HepG2 (cell line): ENCODE results near the gene PODXL2. TPM values are rescaled to one million over a fixed set of nuclear protein-coding genes. Genes with fewer than 3 reads are reported as not detected.

ENCODE experiments used
- ATAC-seq: fragments of 200-7000 bp; cut with Tn5 transposase; 3 replicates; pipeline ENCODE4 v1.9.1; 2020; ENCODE audit warnings: mild to moderate bottlenecking, moderate library complexity
- BruUV-seq: library from RNA; stranded (reverse); fragments of 400-500 nt; replicated peaks from 2 replicates; lab custom pipeline; 2021; lab: Mats Ljungman, UMichigan
- CTCF ChIA-PET: fragments of 300-600 bp; formaldehyde crosslinking; extraction: SDS; loops from one replicate; lab custom pipeline; 2021; ENCODE audit warnings: low total read pairs, inconsistent platforms, low intra/inter-chr PET ratio; lab: Yijun Ruan, JAX
- POLR2A ChIA-PET: fragments of 350-600 bp; sonication (Branson Sonifier 250); formaldehyde crosslinking; loops from one replicate; lab custom pipeline; 2020; ENCODE audit warnings: antibody characterized with exemption, inconsistent platforms; lab: Yijun Ruan, JAX
- DNase-seq: peaks from one replicate; pipeline ENCODE4 v3.0.0-alpha.2; 2015; ENCODE audit warnings: low spot score
- FAIRE-seq: peaks from 3 replicates; lab custom pipeline; 2011; peaks lifted over from hg19 to GRCh38; lab: Jason Lieb, UNC
- H2AFZ ChIP-seq: one replicate; pipeline ENCODE4 v1.6.1; 2011; ENCODE audit warnings: low read length, inconsistent platforms
- H3K27ac ChIP-seq: fragments of 300-600 bp; 3 replicates; pipeline ENCODE4 v1.8.0; 2011; ENCODE audit warnings: mixed run types, mild to moderate bottlenecking, mixed read lengths, low read length, inconsistent platforms; ENCODE audit not compliant: insufficient read depth; ENCODE audit errors: extremely low read length
- H3K27me3 ChIP-seq, 2 experiments: fragments of 200-600 bp in 1 of 2; 2 replicates in 1 of 2; 3 replicates in 1 of 2; pipeline versions ENCODE4 v1.6.0 to v1.8.0; 2011; ENCODE audit warnings: low read length in 2 of 2, mild to moderate bottlenecking in 2 of 2, moderate library complexity in 2 of 2, inconsistent platforms in 1 of 2; ENCODE audit not compliant: insufficient read depth in 2 of 2, control insufficient read depth in 1 of 2
- H3K36me3 ChIP-seq, 2 experiments: fragments of 200-600 bp in 1 of 2; replicated peaks in 1 of 2; 2 replicates in 1 of 2; 3 replicates in 1 of 2; pipeline versions ENCODE4 v1.5.1 to v1.8.0; 2011; ENCODE audit warnings: low read length in 2 of 2, inconsistent platforms in 1 of 2; ENCODE audit not compliant: insufficient read depth in 2 of 2, control insufficient read depth in 1 of 2
- H3K4me1 ChIP-seq: 2 replicates; pipeline ENCODE4 v1.5.1; 2012; ENCODE audit warnings: low read length, inconsistent platforms; ENCODE audit not compliant: insufficient read depth
- H3K4me2 ChIP-seq: 2 replicates; pipeline ENCODE4 v1.6.0; 2011; ENCODE audit warnings: low read depth, low read length, inconsistent platforms
- H3K4me3 ChIP-seq, 3 experiments: fragments of 200-600 bp in 1 of 3; sonication (generic), shearing (Covaris generic) in 1 of 3; replicated peaks in 1 of 3; 2 replicates each; pipeline ENCODE4 v1.5.1; 2011 to 2016; ENCODE audit warnings: low read length in 3 of 3, inconsistent platforms in 2 of 3, low read depth in 2 of 3, mild to moderate bottlenecking in 2 of 3, control low read depth in 1 of 3, mixed read lengths in 1 of 3; ENCODE audit not compliant: insufficient read depth in 1 of 3
- H3K79me2 ChIP-seq: one replicate; pipeline ENCODE4 v1.6.1; 2011; ENCODE audit warnings: low read length, inconsistent platforms; ENCODE audit not compliant: insufficient read depth
- H3K9ac ChIP-seq: 2 replicates; pipeline ENCODE4 v1.6.0; 2011; ENCODE audit warnings: mild to moderate bottlenecking, low read depth, low read length, inconsistent platforms; ENCODE audit not compliant: insufficient read depth
- H3K9me3 ChIP-seq: 2 replicates; pipeline ENCODE4 v1.5.1; 2012; ENCODE audit warnings: mild to moderate bottlenecking, low read length
- H4K20me1 ChIP-seq: 2 replicates; pipeline ENCODE4 v1.6.0; 2011; ENCODE audit warnings: inconsistent platforms, mild to moderate bottlenecking, low read length, moderate library complexity; ENCODE audit not compliant: insufficient read depth
- HNRNPK ChIP-seq: fragments of 200-400 bp; formaldehyde crosslinking; IDR thresholded peaks from 2 replicates; pipeline ENCODE4 v1.6.1; 2018; ENCODE audit warnings: low read length, low read depth, moderate library complexity, mild to moderate bottlenecking; ENCODE audit not compliant: poor library complexity, severe bottlenecking
- LCORL ChIP-seq, 2 experiments: fragments of 450-650 bp in 1 of 2; sonication (generic) in 1 of 2; formaldehyde crosslinking in 1 of 2; IDR thresholded peaks; 2 replicates each; pipeline versions ENCODE4 v1.5.0 to v1.6.1; 2017 to 2020; ENCODE audit warnings: antibody characterized with exemption in 1 of 2, missing genetic modification reagents in 1 of 2
- MTF1 ChIP-seq: sonication (generic); formaldehyde crosslinking; IDR thresholded peaks from 2 replicates; pipeline ENCODE4 v1.5.0; 2020; ENCODE audit warnings: missing genetic modification reagents
- NAIF1 ChIP-seq: sonication (generic); formaldehyde crosslinking; IDR thresholded peaks from 2 replicates; pipeline ENCODE4 v1.5.0; 2020; ENCODE audit warnings: mild to moderate bottlenecking, missing genetic modification reagents, borderline replicate concordance
- NR2C2 ChIP-seq: sonication (generic); formaldehyde crosslinking; IDR thresholded peaks from 2 replicates; pipeline ENCODE4 v1.4.0; 2020; ENCODE audit warnings: missing genetic modification reagents, mild to moderate bottlenecking, moderate library complexity, borderline replicate concordance
- NR2F2 ChIP-seq: IDR thresholded peaks from 2 replicates; pipeline ENCODE4 v1.6.1; 2012; ENCODE audit warnings: low read depth, inconsistent platforms, borderline replicate concordance
- POLR2AphosphoS5 ChIP-seq: IDR thresholded peaks from 2 replicates; pipeline ENCODE4 v1.6.1; 2012; ENCODE audit warnings: low read depth, low read length
- ZMYM4 ChIP-seq: sonication (generic); formaldehyde crosslinking; IDR thresholded peaks from 2 replicates; pipeline ENCODE4 v1.8.1; 2023; ENCODE audit warnings: mild to moderate bottlenecking, missing genetic modification reagents
- ZNF335 ChIP-seq: sonication (generic); formaldehyde crosslinking; IDR thresholded peaks from 2 replicates; pipeline ENCODE4 v1.4.0; 2020; ENCODE audit warnings: missing genetic modification reagents
- WGBS: methylation state at CpG from one replicate; pipeline ENCODE4 v1.1.6; 2017; ENCODE audit warnings: low lambda C conversion rate; 5-methylcytosine and 5-hydroxymethylcytosine counted together
- in situ Hi-C: cut with HindIII; loops from 2 replicates; pipeline ENCODE4 v1.10.0; 2017; ENCODE audit warnings: low pct_unique_long_range_greater_than_20kb; ENCODE audit not compliant: extremely low pct_ligation_motif_present
- intact Hi-C: fragments of 100-400 bp; cut with micrococcal nuclease; formaldehyde crosslinking; loops from one replicate; pipeline ENCODE4 v1.10.0; 2022; ENCODE audit not compliant: unreplicated experiment
- polyA plus RNA-seq, 8 experiments: library from polyadenylated mRNA; depleted of rRNA in 3 of 8; stranded (reverse) in 7 of 8; unstranded in 1 of 8; fragments of >200 nt; fragmentation: Illumina TruSeq in 4 of 8; extraction: Trizol in 4 of 8; gene quantifications; 2 replicates each; pipeline versions ENCODE4 v1.2.1 to v1.2.3, GENCODE V29; 2011 to 2016; ENCODE audit warnings: low read depth in 4 of 8, missing spikeins in 1 of 8, mixed read lengths in 1 of 8; ENCODE audit not compliant: insufficient read depth in 1 of 8
- total RNA-seq, 5 experiments: library from RNA; depleted of rRNA; stranded (reverse); fragments of >200 nt; fragmentation: Illumina TruSeq; extraction: Trizol; gene quantifications; 2 replicates each; pipeline ENCODE4 v1.2.3, GENCODE V29; 2016; ENCODE audit warnings: low read depth in 1 of 5
- TF ChIP-seq, protein P1 (sequence below): IDR thresholded peaks from 2 replicates; pipeline ENCODE4 v1.6.1; 2018; ENCODE audit warnings: missing genetic modification reagents, mild to moderate bottlenecking, missing compliant biosample characterization
- TF ChIP-seq, protein P2 (sequence below): sonication (generic); formaldehyde crosslinking; IDR thresholded peaks from 2 replicates; pipeline ENCODE4 v1.5.1; 2020; ENCODE audit warnings: mild to moderate bottlenecking, missing genetic modification reagents, moderate library complexity
- TF ChIP-seq, protein P3 (sequence below): IDR thresholded peaks from 2 replicates; pipeline ENCODE4 v1.6.1; 2016; ENCODE audit warnings: low read depth
- TF ChIP-seq, protein P4 (sequence below): sonication (generic); formaldehyde crosslinking; IDR thresholded peaks from 2 replicates; pipeline ENCODE4; 2020; ENCODE audit warnings: missing genetic modification reagents, mild to moderate bottlenecking, borderline replicate concordance

Gene PODXL2
- total and polyA plus RNA-seq, 2 of the 13 experiments (the other 11 are each of a cell fraction or from before 2014, with no cell fraction given) = 20.4 to 25.1 TPM

DNA sequence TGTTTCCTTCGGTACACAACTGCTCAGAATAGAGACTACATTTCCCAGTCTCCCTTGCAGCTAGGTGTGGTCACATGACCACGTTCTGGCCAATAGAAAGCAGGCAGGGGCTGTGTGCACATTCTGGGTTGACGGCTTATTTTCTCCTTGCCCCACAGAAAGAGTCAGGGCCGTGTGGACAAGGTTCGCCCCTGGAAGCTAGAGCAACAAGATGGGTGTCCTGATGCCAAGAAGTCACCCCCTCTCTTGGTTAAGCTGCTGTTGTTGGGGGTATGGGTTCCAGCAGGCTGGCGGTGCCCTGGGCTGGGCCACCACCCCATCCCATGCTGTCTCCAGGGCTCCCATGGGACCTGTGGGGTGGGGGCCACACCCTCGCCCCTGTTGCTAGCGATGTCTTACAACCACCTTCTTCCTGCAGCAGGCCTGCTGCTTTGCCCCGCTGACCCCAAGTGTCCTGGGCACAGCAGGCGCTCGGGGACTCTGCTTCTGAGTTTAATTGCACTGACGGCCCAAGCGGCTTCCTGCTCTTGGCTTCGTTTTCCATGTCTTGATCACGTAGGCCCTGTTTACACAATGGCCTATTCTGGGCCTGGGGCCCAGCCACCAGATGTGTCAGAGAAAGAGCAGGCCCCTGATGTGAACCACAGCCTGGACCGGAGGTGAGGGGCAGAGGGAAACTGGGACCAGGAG is 68.7 kb downstream of the PODXL2 start:
- no peaks in the 10 kb centered on the region for H3K79me2 ChIP-seq
- peaks cover 12% of the 10 kb centered on the region for H3K4me1 ChIP-seq
- in situ Hi-C loops (no loop called here), intact Hi-C loops (loop anchor here (10.0 kb wide), 2 partner anchors 103 to 137 kb away; partner anchors contain the start of genes MCM2 and TPRA1)
- ChIA-PET CTCF (no interaction called here), POLR2A (no interaction called here)
- no peak overlapping the region for H3K9ac ChIP-seq
- H3K27ac ChIP-seq = no peak overlapping the region
- ATAC-seq (peak; percentile 82), FAIRE-seq (peak; percentile 84), DNase-seq (peak; percentile 58)
- no TSS peak for BruUV-seq
- H3K27me3 ChIP-seq = peaks cover 0 to 2% of the 10 kb centered on the region in 2 experiments; a peak in 2 of 5 replicates
- H3K9me3 ChIP-seq = no peaks in the 10 kb centered on the region
- no peaks in the 10 kb centered on the region for H3K36me3 ChIP-seq
- no peaks in the 10 kb centered on the region for H4K20me1 ChIP-seq
- peak overlapping the region; percentile 20 for H2AFZ ChIP-seq
- 9% methylated on average over 5 of the region's 16 CpGs for WGBS
- H3K4me3 ChIP-seq = peak overlapping the region in 2 of 3 experiments; percentile 43 to 55; a peak in 4 of 6 replicates
- H3K4me2 ChIP-seq = peak overlapping the region; percentile 94
- TF ChIP-seq LCORL (IDR thresholded peaks at IDR 0.05) (no peak), LCORL (CRISPR knock-in tag; IDR thresholded peaks at IDR 0.05) (0 out of 2 replicates have a peak, but pooled peaks have one; percentile 26), HNRNPK (no peak), ZNF335 (no peak), ZMYM4 (CRISPR knock-in tag) (peak; percentile 42; the same call in 1 of the 2 replicates), POLR2AphosphoS5 (no peak), NR2C2 (CRISPR knock-in tag) (no peak), NAIF1 (CRISPR knock-in tag) (no peak), MTF1 (CRISPR knock-in tag) (peak; percentile 96; the same call in 1 of the 2 replicates), NR2F2 (no peak)
- TF ChIP-seq, protein P1, sequence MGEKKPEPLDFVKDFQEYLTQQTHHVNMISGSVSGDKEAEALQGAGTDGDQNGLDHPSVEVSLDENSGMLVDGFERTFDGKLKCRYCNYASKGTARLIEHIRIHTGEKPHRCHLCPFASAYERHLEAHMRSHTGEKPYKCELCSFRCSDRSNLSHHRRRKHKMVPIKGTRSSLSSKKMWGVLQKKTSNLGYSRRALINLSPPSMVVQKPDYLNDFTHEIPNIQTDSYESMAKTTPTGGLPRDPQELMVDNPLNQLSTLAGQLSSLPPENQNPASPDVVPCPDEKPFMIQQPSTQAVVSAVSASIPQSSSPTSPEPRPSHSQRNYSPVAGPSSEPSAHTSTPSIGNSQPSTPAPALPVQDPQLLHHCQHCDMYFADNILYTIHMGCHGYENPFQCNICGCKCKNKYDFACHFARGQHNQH (CRISPR knock-in tag) = 0 out of 2 replicates have a peak, but pooled peaks have one; percentile 19
- TF ChIP-seq, protein P2, sequence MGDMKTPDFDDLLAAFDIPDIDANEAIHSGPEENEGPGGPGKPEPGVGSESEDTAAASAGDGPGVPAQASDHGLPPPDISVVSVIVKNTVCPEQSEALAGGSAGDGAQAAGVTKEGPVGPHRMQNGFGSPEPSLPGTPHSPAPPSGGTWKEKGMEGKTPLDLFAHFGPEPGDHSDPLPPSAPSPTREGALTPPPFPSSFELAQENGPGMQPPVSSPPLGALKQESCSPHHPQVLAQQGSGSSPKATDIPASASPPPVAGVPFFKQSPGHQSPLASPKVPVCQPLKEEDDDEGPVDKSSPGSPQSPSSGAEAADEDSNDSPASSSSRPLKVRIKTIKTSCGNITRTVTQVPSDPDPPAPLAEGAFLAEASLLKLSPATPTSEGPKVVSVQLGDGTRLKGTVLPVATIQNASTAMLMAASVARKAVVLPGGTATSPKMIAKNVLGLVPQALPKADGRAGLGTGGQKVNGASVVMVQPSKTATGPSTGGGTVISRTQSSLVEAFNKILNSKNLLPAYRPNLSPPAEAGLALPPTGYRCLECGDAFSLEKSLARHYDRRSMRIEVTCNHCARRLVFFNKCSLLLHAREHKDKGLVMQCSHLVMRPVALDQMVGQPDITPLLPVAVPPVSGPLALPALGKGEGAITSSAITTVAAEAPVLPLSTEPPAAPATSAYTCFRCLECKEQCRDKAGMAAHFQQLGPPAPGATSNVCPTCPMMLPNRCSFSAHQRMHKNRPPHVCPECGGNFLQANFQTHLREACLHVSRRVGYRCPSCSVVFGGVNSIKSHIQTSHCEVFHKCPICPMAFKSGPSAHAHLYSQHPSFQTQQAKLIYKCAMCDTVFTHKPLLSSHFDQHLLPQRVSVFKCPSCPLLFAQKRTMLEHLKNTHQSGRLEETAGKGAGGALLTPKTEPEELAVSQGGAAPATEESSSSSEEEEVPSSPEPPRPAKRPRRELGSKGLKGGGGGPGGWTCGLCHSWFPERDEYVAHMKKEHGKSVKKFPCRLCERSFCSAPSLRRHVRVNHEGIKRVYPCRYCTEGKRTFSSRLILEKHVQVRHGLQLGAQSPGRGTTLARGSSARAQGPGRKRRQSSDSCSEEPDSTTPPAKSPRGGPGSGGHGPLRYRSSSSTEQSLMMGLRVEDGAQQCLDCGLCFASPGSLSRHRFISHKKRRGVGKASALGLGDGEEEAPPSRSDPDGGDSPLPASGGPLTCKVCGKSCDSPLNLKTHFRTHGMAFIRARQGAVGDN = peak; percentile 56
- TF ChIP-seq, protein P3, sequence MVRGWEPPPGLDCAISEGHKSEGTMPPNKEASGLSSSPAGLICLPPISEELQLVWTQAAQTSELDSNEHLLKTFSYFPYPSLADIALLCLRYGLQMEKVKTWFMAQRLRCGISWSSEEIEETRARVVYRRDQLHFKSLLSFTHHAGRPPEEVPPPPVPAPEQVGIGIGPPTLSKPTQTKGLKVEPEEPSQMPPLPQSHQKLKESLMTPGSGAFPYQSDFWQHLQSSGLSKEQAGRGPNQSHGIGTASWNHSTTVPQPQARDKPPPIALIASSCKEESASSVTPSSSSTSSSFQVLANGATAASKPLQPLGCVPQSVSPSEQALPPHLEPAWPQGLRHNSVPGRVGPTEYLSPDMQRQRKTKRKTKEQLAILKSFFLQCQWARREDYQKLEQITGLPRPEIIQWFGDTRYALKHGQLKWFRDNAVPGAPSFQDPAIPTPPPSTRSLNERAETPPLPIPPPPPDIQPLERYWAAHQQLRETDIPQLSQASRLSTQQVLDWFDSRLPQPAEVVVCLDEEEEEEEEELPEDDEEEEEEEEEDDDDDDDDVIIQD (CRISPR knock-in tag) = no peak
- TF ChIP-seq, protein P4, sequence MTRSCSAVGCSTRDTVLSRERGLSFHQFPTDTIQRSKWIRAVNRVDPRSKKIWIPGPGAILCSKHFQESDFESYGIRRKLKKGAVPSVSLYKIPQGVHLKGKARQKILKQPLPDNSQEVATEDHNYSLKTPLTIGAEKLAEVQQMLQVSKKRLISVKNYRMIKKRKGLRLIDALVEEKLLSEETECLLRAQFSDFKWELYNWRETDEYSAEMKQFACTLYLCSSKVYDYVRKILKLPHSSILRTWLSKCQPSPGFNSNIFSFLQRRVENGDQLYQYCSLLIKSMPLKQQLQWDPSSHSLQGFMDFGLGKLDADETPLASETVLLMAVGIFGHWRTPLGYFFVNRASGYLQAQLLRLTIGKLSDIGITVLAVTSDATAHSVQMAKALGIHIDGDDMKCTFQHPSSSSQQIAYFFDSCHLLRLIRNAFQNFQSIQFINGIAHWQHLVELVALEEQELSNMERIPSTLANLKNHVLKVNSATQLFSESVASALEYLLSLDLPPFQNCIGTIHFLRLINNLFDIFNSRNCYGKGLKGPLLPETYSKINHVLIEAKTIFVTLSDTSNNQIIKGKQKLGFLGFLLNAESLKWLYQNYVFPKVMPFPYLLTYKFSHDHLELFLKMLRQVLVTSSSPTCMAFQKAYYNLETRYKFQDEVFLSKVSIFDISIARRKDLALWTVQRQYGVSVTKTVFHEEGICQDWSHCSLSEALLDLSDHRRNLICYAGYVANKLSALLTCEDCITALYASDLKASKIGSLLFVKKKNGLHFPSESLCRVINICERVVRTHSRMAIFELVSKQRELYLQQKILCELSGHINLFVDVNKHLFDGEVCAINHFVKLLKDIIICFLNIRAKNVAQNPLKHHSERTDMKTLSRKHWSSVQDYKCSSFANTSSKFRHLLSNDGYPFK = no peak
